Esophagus muscularis mucosa (tissue), 3 donors: ENCODE measurements around the gene DLD.

Experiments
- POLR2A ChIP-seq: fragments of 450-650 bp; IDR thresholded peaks from one replicate; pipeline ENCODE4 v1.6.1; 2017; ENCODE audit warnings: antibody characterized with exemption, moderate library complexity, mild to moderate bottlenecking, low read depth
- TF ChIP-seq, protein P1 (sequence below), 3 experiments: fragments of 200-600 bp in 2 of 3; fragments of 450-650 bp in 1 of 3; sonication (generic) in 2 of 3; IDR thresholded peaks; one replicate each; pipeline ENCODE4 v1.5.1; 2017 to 2019; ENCODE audit warnings: antibody characterized with exemption in 3 of 3, mild to moderate bottlenecking in 2 of 3, moderate library complexity in 1 of 3

DNA sequence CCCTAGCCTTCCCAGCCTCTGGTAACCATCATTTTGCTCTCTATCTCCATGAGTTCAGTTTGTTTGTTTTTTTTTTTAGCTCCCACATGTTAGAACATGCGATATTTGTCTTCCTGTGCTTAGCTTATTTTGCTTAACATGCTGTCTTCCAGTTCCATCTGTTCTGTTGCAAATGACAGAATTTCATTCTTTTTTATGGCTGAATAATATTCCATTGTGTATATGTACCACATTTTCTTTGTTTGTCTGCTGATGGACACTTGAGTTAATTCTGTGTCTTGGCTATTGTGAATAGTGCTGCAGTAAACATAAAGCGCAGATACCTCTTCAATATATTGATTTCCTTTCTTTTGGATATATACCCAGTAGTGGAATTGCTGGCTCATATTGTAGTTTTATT, 21.0 kb downstream of the DLD start:
- TF ChIP-seq POLR2A = no peak
- TF ChIP-seq, protein P1, sequence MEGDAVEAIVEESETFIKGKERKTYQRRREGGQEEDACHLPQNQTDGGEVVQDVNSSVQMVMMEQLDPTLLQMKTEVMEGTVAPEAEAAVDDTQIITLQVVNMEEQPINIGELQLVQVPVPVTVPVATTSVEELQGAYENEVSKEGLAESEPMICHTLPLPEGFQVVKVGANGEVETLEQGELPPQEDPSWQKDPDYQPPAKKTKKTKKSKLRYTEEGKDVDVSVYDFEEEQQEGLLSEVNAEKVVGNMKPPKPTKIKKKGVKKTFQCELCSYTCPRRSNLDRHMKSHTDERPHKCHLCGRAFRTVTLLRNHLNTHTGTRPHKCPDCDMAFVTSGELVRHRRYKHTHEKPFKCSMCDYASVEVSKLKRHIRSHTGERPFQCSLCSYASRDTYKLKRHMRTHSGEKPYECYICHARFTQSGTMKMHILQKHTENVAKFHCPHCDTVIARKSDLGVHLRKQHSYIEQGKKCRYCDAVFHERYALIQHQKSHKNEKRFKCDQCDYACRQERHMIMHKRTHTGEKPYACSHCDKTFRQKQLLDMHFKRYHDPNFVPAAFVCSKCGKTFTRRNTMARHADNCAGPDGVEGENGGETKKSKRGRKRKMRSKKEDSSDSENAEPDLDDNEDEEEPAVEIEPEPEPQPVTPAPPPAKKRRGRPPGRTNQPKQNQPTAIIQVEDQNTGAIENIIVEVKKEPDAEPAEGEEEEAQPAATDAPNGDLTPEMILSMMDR (IDR thresholded peaks at IDR 0.05) = no peak
